Progenitor cell of endocrine pancreas (in vitro differentiated cells): ENCODE data around the gene FCRL2. TPM values are rescaled to one million over a fixed set of nuclear protein-coding genes. Genes with fewer than 3 reads are reported as not detected.

ENCODE experiments used
- DNase-seq: peaks from one replicate; pipeline ENCODE4 v3.0.0; 2021; ENCODE audit warnings: low spot score; ENCODE audit not compliant: unreplicated experiment
- H3K27ac Mint-ChIP-seq: 2 replicates; pipeline ENCODE4 v1.8.0; 2021; ENCODE audit warnings: mild to moderate bottlenecking, moderate library complexity, mixed read lengths
- H3K27me3 Mint-ChIP-seq: 2 replicates; pipeline ENCODE4 v1.8.0; 2021; ENCODE audit warnings: mixed read lengths
- H3K36me3 Mint-ChIP-seq: 2 replicates; pipeline ENCODE4 v1.8.0; 2022; ENCODE audit warnings: mixed read lengths; ENCODE audit not compliant: insufficient read depth
- H3K4me1 Mint-ChIP-seq: 2 replicates; pipeline ENCODE4 v1.8.0; 2021; ENCODE audit warnings: low read depth, mixed read lengths
- H3K4me3 Mint-ChIP-seq: 2 replicates; pipeline ENCODE4 v1.8.0; 2021; ENCODE audit warnings: low read depth, mild to moderate bottlenecking, moderate library complexity, mixed read lengths
- H3K9me3 Mint-ChIP-seq: 2 replicates; pipeline ENCODE4 v1.8.0; 2021; ENCODE audit warnings: low read depth, mixed read lengths
- CTCF ChIP-seq: fragments of 200-600 bp; sonication (generic); IDR thresholded peaks from one replicate; pipeline ENCODE4 v1.5.0; 2021; ENCODE audit warnings: antibody characterized with exemption, mild to moderate bottlenecking; ENCODE audit not compliant: unreplicated experiment
- total RNA-seq: library from RNA; stranded (reverse); gene quantifications from 2 replicates; pipeline ENCODE4 v1.2.1, GENCODE V29; 2021

Gene FCRL2
- total RNA-seq, 1 donor from 2014 or later, result not detected

GRCh38 chr1:157784801-157785200 is 7.9 kb upstream of the FCRL2 start:
- Mint-ChIP-seq H3K27me3 (no peaks in the 10 kb centered on the region), H3K4me1 (no peaks in the 10 kb centered on the region), H3K27ac (no peak overlapping the region), H3K9me3 (no peaks in the 10 kb centered on the region), H3K36me3 (no peaks in the 10 kb centered on the region), H3K4me3 (no peak overlapping the region)
- TF ChIP-seq CTCF, result no peak
- no peak for DNase-seq

GRCh38 chr1:157782931-157783330 is 6.0 kb upstream of the FCRL2 start:
- H3K4me3 Mint-ChIP-seq, result no peak overlapping the region
- no peaks in the 10 kb centered on the region for H3K27me3 Mint-ChIP-seq
- TF ChIP-seq CTCF, result no peak
- H3K36me3 Mint-ChIP-seq, result no peaks in the 10 kb centered on the region
- no peak overlapping the region for H3K27ac Mint-ChIP-seq
- no peaks in the 10 kb centered on the region for H3K4me1 Mint-ChIP-seq
- no peak for DNase-seq
- no peaks in the 10 kb centered on the region for H3K9me3 Mint-ChIP-seq

- no peak for TF ChIP-seq CTCF
- Mint-ChIP-seq H3K36me3 (no peaks in the 10 kb centered on the region), H3K9me3 (no peaks in the 10 kb centered on the region), H3K4me3 (no peak overlapping the region), H3K27me3 (no peaks in the 10 kb centered on the region), H3K27ac (no peak overlapping the region), H3K4me1 (no peaks in the 10 kb centered on the region)
- no peak for DNase-seq
Measured at GRCh38 chr1:157781048-157781447, 4.1 kb upstream of the FCRL2 start.

- TF ChIP-seq CTCF, result no peak
- no peak for DNase-seq
- Mint-ChIP-seq H3K4me3 (no peak overlapping the region), H3K27me3 (peaks cover 3% of the 10 kb centered on the region), H3K9me3 (no peaks in the 10 kb centered on the region), H3K36me3 (no peaks in the 10 kb centered on the region), H3K27ac (no peak overlapping the region), H3K4me1 (no peaks in the 10 kb centered on the region)
Measured at GRCh38 chr1:157775101-157775870, 1.6 kb downstream of the FCRL2 start.

- Mint-ChIP-seq H3K9me3 (no peaks in the 10 kb centered on the region), H3K4me1 (no peaks in the 10 kb centered on the region), H3K4me3 (no peak overlapping the region), H3K27ac (no peak overlapping the region), H3K27me3 (peaks cover 3% of the 10 kb centered on the region), H3K36me3 (no peaks in the 10 kb centered on the region)
- TF ChIP-seq CTCF, result no peak
- no peak for DNase-seq
Measured at GRCh38 chr1:157774412-157774811, 2.5 kb downstream of the FCRL2 start.
